Medulla oblongata (tissue), 1 donor: ENCODE data around the gene MYPOP.
"Not testable (repeated sequence)": the region's sequence is repeated elsewhere in the genome, so short reads cannot be mapped to it uniquely, and the experiment has no call there.

Experiments used
- DNase-seq: peaks from one replicate; pipeline ENCODE4 v3.0.0-alpha.2; 2015; ENCODE audit errors: extremely low spot score

The MYPOP gene

GRCh38 chr19:45883881-45884681 is 18.3 kb downstream of the MYPOP start:
- no peak for DNase-seq

- DNase-seq: no peak
These were observed 18.9 kb downstream of the MYPOP start for GRCh38 chr19:45883586-45883880.

GRCh38 chr19:45882652-45883585 is 19.5 kb downstream of the MYPOP start:
- peak; percentile 57 for DNase-seq

GRCh38 chr19:45881909-45882528 is 20.4 kb downstream of the MYPOP start:
- no peak for DNase-seq

- no peak for DNase-seq
These were observed 21.1 kb downstream of the MYPOP start for GRCh38 chr19:45881082-45881908.

- no peak for DNase-seq
These were observed 22.4 kb downstream of the MYPOP start for GRCh38 chr19:45879971-45880370.

- DNase-seq: no peak
These were observed 23.4 kb downstream of the MYPOP start for GRCh38 chr19:45879055-45879454.

GRCh38 chr19:45878043-45878794 is 24.2 kb downstream of the MYPOP start:
- DNase-seq: no peak

- no peak for DNase-seq
These were observed 25.8 kb downstream of the MYPOP start for GRCh38 chr19:45876411-45877197.

- DNase-seq: no peak
These were observed 26.3 kb downstream of the MYPOP start for GRCh38 chr19:45876161-45876410.

GRCh38 chr19:45874620-45874966 is 27.8 kb downstream of the MYPOP start:
- no peak for DNase-seq

GRCh38 chr19:45873219-45873772 is 29.1 kb downstream of the MYPOP start:
- DNase-seq: no peak

GRCh38 chr19:45872095-45872919 is 30.1 kb downstream of the MYPOP start:
- DNase-seq: no peak

- no peak for DNase-seq
These were observed 31.6 kb downstream of the MYPOP start for GRCh38 chr19:45870798-45871197.

GRCh38 chr19:45867241-45867640 is 35.2 kb downstream of the MYPOP start:
- not testable (repeated sequence) for DNase-seq

- DNase-seq: no peak
These were observed 35.8 kb downstream of the MYPOP start for GRCh38 chr19:45866400-45867176.

- no peak for DNase-seq
These were observed 37.0 kb downstream of the MYPOP start for GRCh38 chr19:45865269-45865948.

- DNase-seq: no peak
These were observed 37.8 kb downstream of the MYPOP start for GRCh38 chr19:45864629-45865082.
